Measurements from ENCODE around the gene RNLS.
"Not testable (repeated sequence)": the region's sequence is repeated elsewhere in the genome, so short reads cannot be mapped to it uniquely, and the experiment has no call there.

The RNLS gene

DNA sequence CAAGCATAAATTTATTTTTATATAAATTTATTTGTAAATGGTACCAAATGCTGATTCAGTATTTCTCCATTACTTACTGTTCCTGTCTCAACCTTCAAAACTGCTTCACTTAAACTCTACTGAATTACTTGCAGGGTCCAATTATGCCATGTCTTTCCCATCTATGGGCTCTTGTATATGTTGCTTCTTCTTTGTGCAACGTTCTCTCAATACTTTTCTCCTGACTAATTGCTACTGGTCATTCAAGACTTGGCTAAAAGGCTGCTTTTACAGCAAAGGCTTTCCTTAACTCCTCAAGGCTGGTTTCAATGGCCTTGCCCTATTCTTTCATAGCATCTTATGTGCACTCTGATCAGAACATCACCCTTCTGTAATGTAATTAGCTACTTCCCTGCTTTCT is 67.9 kb downstream of the RNLS start:
- no peak for DNase-seq

GRCh38 chr10:88512599-88512998 is 70.5 kb downstream of the RNLS start:
- DNase-seq: no peak

DNA sequence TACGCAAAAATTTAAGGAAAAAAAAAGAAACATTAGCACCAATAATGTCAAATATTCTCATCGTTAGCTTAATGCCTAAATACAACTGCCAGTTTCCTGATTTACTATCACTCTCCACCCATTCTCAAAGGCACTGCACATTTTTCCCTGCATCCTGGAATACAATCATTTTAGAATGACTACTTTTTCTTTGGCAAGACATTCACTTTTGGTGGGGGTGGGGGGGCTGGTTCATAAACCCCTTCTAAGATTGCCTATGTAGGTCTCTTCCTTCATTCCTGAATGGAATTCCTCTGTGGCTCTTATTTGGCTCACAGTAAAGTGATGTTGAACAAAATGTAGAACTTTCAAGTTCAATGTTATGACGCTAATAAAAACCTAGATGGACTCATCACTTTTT is 74.3 kb downstream of the RNLS start:
- DNase-seq: no peak

DNA sequence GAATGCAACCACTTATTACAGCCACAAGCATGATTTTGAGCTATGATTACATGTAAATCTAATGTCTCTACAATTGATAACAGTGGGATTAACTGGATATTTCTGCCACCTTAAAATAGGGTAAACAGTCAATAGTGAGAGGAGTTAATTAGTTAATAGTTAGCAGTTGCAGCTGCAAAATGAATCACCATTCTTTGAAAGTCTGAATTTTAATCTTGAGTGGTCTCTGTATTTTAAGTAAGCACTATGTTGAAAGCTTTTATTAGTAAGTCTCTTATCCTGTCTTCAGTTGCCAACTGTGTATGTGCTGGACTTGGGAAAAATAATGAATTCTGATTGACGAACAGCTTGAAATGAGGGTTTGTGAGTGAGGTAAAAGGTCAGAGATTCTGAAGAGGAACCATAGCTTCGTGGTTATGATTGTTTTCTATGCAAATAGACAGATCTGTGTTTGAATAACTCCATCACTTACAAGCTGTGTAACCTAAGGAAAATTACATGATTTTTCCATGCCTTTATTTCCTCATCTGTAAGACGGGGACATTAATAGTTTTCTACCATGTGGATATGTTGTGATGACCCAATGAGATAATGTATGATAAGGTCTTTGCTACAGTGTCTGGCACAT is 75.2 kb downstream of the RNLS start:
- no peak for DNase-seq

- no peak for DNase-seq
These were observed 75.7 kb downstream of the RNLS start for GRCh38 chr10:88507404-88507803.

GRCh38 chr10:88505680-88506215 is 77.4 kb downstream of the RNLS start:
- DNase-seq: no peak

DNA sequence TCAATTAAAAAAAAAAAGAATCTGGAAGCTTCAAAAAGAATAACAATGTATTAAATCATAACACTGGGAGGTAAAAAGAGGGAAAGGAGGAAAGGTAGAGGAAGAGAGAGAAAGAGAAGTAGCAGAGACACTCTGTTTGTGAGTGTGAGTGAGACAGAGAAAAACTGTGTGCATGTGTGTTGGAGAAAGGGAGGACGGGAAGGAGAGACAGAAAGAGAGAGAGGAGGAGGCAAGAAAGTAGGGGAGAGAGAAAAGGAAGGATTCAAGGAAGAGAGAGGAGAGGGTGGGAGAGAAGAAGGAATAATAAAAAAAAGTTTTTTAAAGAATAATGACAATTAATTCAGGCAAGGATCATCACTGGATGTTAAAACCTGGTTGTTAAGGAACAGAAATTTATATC is 77.9 kb downstream of the RNLS start:
- DNase-seq: no peak

DNA sequence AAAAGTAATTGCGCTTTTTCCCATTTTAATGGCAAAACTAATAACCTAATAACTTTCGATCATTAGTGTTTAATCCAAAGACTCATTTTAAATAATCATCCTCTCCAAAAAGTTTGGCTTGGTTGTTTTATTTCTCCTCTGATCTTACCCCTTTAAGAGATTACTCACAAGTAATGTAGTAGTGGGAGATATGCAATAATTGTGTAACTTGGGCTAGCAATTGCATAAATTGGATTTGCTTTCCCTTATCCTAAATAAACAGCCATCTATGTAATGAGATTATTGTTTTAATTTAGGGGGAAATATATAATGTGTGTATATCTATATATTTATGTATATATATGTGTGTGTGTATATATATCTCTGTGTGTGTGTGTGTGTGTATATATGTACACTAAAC is 82.5 kb downstream of the RNLS start:
- no peak for DNase-seq

- DNase-seq: no peak
These were observed 83.3 kb downstream of the RNLS start for GRCh38 chr10:88499569-88500470.

- no peak for DNase-seq
These were observed 85.2 kb downstream of the RNLS start for GRCh38 chr10:88497913-88498312.

DNA sequence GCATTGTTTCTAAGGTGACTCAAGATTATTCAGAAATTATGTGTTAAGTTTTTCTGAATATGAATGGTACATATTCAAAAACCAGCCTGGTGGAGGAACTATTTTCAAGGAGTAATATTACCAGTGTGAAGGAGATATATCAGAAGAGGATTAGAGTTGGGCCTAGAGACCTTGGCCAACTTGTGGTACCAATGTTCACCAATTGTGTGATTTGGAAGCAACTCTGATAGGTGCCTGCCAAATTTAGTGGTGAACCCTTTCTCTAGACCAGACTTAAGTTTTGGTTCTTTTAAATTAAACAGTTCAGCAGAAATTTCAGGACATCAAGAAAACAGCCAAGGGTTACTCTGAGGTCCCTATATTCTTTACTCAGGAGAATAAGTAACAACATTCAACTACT is 88.6 kb downstream of the RNLS start:
- no peak for DNase-seq

DNA sequence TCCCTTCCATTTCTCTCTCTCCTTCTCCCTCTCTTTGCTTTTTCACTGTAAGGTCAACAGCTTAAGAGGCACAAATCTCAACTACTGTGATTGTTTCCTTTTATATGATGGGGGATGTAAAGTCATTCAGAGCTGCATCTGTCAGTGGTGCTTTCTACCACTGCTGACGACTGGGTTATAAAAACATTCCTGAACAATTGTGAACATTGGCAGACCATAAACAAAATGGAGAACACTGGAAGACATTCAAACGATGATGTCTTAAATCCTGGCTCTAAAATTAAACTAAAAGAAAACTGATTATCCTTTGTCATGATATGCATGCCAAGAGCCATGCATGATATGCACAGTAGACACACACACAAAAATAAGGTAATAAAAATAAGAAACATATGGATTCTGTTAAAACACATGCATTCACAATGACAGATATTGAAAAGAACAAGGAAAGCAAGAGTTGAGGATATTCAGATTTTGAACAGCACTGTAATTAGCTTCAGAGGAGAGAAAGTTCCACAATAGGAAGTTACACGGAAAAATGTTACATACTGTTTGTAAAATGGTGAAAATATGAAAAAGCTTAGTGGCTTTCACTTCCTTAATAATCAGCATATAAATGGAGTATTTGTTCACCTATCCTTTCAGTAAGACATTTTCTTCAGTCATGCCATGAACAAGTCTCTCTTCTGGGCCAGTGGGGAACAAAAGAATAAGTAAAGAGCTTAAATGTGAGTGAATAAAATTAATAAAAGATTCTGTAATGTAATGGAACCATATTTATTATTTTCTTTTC is 89.2 kb downstream of the RNLS start:
- no peak for DNase-seq

DNA sequence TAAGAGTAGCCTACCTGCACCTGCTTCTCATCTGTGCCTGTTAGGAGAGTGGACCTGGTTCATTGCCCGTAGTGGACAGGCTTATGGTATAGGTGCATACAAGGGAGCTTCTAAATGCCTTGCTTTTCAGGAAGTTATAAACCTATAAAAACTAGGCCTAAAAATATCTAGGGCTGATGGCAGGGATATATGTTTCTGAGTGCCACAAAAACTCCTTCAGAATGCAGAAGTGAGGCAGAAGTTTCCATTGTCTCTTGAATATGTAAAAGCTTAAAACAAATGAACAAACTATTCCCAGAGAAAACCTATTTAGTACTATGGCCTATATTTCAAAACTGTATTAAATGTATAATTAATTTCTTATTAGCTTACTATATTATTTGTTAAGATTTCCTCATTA is 91.8 kb downstream of the RNLS start:
- no peak for DNase-seq

DNA sequence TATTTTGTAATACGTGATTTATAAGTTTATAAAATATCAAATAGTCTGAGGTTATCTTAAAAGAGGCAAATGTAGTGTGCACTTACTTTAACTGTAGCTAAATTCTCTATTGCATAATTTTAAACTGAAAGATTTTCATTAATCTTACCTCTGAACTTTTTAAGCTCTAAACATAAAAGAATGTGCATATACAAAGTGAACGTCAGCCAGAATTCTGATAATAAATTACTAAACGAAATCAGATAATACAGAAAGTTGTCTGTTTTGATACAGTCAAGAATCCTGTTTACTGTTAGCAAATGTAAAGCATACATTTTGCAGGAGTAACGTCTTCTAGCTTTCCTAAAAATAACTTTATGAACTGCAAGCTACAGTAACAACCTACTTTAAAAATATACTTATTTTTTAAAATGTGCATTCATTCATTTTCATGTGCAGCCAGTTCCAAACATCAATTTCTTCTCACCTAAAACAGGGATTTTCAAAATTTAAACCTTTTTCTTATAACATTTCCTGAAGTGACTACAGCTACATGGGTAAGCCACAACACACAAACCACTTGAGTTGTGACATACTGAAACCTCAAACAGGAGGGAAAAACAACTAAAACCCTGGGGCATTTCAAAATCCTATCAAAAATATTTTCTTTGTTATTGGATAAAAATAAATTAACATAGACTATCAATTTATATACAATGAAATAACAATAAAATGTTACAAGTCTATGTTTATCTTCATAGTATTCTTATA is 92.7 kb downstream of the RNLS start:
- no peak for DNase-seq

DNA sequence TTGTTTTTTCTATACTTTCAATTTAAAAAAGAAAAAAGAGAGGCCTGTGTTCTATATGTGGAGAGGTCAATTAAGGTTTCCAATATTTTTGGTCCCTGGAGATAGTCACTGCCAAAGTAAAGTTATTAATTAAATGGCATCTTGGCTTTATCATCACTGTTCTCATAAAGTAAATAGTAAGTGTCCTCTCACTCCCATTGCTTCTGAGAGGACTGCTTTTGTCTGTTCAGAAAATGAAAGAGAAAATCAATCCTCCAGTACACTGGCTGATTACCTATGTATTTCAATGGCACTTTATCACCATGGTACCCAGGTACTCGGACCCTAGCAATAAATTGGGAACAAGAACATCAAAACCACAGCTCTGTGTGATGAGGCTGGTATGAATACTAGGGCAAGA is 94.0 kb downstream of the RNLS start:
- DNase-seq: no peak

- not testable (repeated sequence) for DNase-seq
These were observed 96.3 kb downstream of the RNLS start for GRCh38 chr10:88486816-88487215.

- DNase-seq: no peak
These were observed 100.9 kb downstream of the RNLS start for GRCh38 chr10:88482220-88482619.

DNA sequence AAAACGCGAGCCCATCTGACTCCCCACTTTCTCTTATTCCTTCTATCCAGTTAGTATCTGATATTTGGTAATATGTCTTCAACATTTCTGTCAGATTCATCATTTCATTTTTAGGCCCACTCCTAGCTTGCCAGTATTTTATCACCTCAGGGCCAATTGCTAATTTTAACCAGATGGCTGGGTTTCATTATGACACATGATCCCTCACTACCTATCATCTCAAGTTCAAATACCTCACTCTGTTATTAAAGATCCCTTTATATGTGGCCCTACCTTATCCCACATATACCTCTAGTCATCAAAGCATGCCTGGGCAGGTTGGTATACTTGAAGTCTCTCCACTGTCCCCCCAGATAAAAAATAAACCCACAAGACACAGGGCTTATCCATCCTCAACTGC is 104.9 kb downstream of the RNLS start:
- DNase-seq: no peak

- no peak for DNase-seq
These were observed 105.6 kb downstream of the RNLS start for GRCh38 chr10:88477343-88478085.

DNA sequence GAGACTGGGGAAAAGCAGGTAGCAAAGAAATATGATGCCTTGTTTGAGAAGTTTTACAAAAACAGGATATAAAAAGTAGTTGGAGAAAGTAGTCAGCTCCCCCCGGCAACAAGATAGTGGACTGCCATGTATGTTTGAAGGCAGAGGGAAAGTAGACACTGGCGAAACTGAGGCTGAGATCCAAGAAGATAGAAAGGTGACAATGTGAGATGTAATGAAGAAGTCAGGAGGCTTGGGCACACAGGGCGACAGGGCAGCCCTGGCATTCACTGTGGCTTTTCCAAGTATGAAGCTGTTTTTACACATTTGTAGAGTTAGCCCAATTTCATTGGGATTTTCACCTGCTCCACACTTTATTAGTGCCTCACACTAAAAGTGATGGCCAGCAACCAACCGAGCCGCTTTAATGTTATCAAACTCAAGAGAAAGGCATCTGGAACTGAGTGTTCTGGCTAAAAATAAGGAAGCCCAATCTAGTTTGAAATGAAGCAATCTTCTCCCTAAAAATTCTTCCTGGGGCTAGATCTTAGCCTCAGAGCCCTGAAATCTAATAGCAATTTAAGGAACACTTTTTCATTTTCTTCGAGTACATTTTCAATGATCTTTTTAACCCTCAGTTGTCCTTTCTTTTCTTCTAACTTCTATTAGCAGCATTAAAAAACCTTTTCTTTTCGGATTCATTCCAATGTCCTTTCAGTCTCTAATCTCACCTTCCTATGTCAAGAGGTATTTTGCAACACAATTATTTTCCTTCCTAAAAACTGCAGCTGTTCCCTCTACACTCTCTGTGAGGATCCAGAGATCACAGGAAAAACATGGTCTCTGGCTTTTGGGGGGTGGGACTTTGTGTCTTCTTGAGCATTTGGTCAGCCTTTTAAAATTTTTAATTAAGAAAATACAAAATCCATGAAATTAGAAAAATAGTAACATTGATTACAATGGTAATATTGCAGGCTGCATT is 108.0 kb downstream of the RNLS start:
- DNase-seq: no peak

All from midbrain (tissue), 1 donor.